HEK293 (cell line): Measurements from ENCODE around the gene CARD14.

Experiments
- CTCF ChIP-seq: fragments of 450-650 bp; formaldehyde crosslinking; IDR thresholded peaks from 2 replicates; pipeline ENCODE4 v1.5.1; 2016; ENCODE audit warnings: missing biosample characterization, missing genetic modification characterization
- MYNN ChIP-seq: fragments of 450-650 bp; formaldehyde crosslinking; IDR thresholded peaks from 2 replicates; pipeline ENCODE4 v1.5.1; 2016; ENCODE audit warnings: missing biosample characterization, missing genetic modification characterization, borderline replicate concordance
- SP7 ChIP-seq: fragments of 450-650 bp; formaldehyde crosslinking; IDR thresholded peaks from 2 replicates; pipeline ENCODE4 v1.5.1; 2016; ENCODE audit warnings: missing biosample characterization, missing genetic modification characterization
- ZBTB21 ChIP-seq: fragments of 450-650 bp; formaldehyde crosslinking; IDR thresholded peaks from 2 replicates; pipeline ENCODE4 v1.5.1; 2017; ENCODE audit warnings: missing biosample characterization, missing genetic modification characterization
- ZNF747 ChIP-seq: fragments of 450-650 bp; formaldehyde crosslinking; IDR thresholded peaks from 2 replicates; pipeline ENCODE4 v1.5.1; 2016; ENCODE audit warnings: missing biosample characterization, missing genetic modification characterization

- TF ChIP-seq ZNF747 (tag by site-specific recombination), result no peak
- no peak for TF ChIP-seq CTCF
- TF ChIP-seq MYNN (tag by site-specific recombination), result no peak
- no peak for TF ChIP-seq ZBTB21 (tag by site-specific recombination)
- TF ChIP-seq SP7 (tag by site-specific recombination), result no peak
These were observed 76.9 kb downstream of the CARD14 start for GRCh38 chr17:80246726-80247125.
